Neuronal stem cell (in vitro differentiated cells): ENCODE data around the gene NREP.

ENCODE experiments used
- DNase-seq: peaks from one replicate; pipeline ENCODE4 v3.0.0-alpha.2; 2013; ENCODE audit warnings: low spot score
- H2AFZ ChIP-seq: one replicate; pipeline ENCODE4 v1.6.1; 2013; ENCODE audit warnings: mild to moderate bottlenecking, low read length, inconsistent platforms
- H2AK5ac ChIP-seq: 2 replicates; pipeline ENCODE4 v1.6.1; 2013; ENCODE audit warnings: low read depth, mild to moderate bottlenecking, inconsistent platforms, low read length, moderate library complexity, mixed read lengths
- H2BK120ac ChIP-seq: 2 replicates; pipeline ENCODE4 v1.6.1; 2013; ENCODE audit warnings: low read depth, mild to moderate bottlenecking, inconsistent platforms, low read length, moderate library complexity, mixed read lengths
- H2BK12ac ChIP-seq: one replicate; pipeline ENCODE4 v1.6.1; 2013; ENCODE audit warnings: low read length, inconsistent platforms
- H2BK15ac ChIP-seq: 2 replicates; pipeline ENCODE4 v1.6.1; 2013; ENCODE audit warnings: mild to moderate bottlenecking, low read length, inconsistent platforms, mixed read lengths
- H2BK5ac ChIP-seq: one replicate; pipeline ENCODE4 v1.6.1; 2013; ENCODE audit warnings: inconsistent platforms, mild to moderate bottlenecking, low read length, moderate library complexity
- H3K14ac ChIP-seq: one replicate; pipeline ENCODE4 v1.6.1; 2013; ENCODE audit warnings: low read length, inconsistent platforms
- H3K18ac ChIP-seq: 2 replicates; pipeline ENCODE4 v1.6.1; 2013; ENCODE audit warnings: low read length, inconsistent platforms
- H3K23ac ChIP-seq: 2 replicates; pipeline ENCODE4 v1.6.1; 2013; ENCODE audit warnings: low read depth, mild to moderate bottlenecking, mixed read lengths, low read length, inconsistent platforms; ENCODE audit not compliant: poor library complexity
- H3K27ac ChIP-seq: replicated peaks from 3 replicates; pipeline ENCODE4 v1.5.1; 2013; ENCODE audit warnings: low read length, inconsistent platforms
- H3K27me3 ChIP-seq, 3 experiments: 2 replicates each; pipeline ENCODE4 v1.6.1; 2013; ENCODE audit warnings: low read length in 3 of 3, mild to moderate bottlenecking in 2 of 3, inconsistent platforms in 1 of 3, low read depth in 1 of 3, mixed read lengths in 1 of 3, moderate library complexity in 1 of 3; ENCODE audit not compliant: control insufficient read depth in 3 of 3, insufficient read depth in 3 of 3
- H3K36me3 ChIP-seq, 2 donors: replicated peaks in 1 of 2; 2 replicates each; pipeline ENCODE4 v1.6.1; 2013; ENCODE audit warnings: low read length in 2 of 2; ENCODE audit not compliant: control insufficient read depth in 2 of 2, insufficient read depth in 2 of 2
- H3K4ac ChIP-seq: 2 replicates; pipeline ENCODE4 v1.6.1; 2013; ENCODE audit warnings: inconsistent platforms, mild to moderate bottlenecking, low read length, moderate library complexity
- H3K4me1 ChIP-seq, 2 donors: 1 replicate in 1 of 2; 2 replicates in 1 of 2; pipeline ENCODE4 v1.6.1; 2013; ENCODE audit warnings: low read length in 2 of 2, low read depth in 1 of 2; ENCODE audit not compliant: control insufficient read depth in 2 of 2, insufficient read depth in 1 of 2
- H3K4me2 ChIP-seq: one replicate; pipeline ENCODE4 v1.6.1; 2013; ENCODE audit warnings: mild to moderate bottlenecking, low read length, inconsistent platforms; ENCODE audit not compliant: insufficient read depth, poor library complexity, severe bottlenecking
- H3K4me3 ChIP-seq, 2 donors: 2 replicates each; pipeline ENCODE4 v1.5.1; 2013; ENCODE audit warnings: low read length in 2 of 2, mild to moderate bottlenecking in 2 of 2, inconsistent platforms in 1 of 2, moderate library complexity in 1 of 2
- H3K79me1 ChIP-seq: one replicate; pipeline ENCODE4 v1.6.1; 2013; ENCODE audit warnings: low read depth, mild to moderate bottlenecking, inconsistent platforms, low read length, moderate library complexity
- H3K9ac ChIP-seq: one replicate; pipeline ENCODE4 v1.6.1; 2013; ENCODE audit warnings: mild to moderate bottlenecking, low read depth, low read length, inconsistent platforms; ENCODE audit not compliant: poor library complexity
- H3K9me3 ChIP-seq, 2 donors: replicated peaks in 1 of 2; 2 replicates each; pipeline versions ENCODE3 to v1.6.1; 2013; ENCODE audit warnings: low read length in 2 of 2, mild to moderate bottlenecking in 2 of 2, inconsistent platforms in 1 of 2, low read depth in 1 of 2, mixed read lengths in 1 of 2, moderate library complexity in 1 of 2; ENCODE audit not compliant: control insufficient read depth in 2 of 2, insufficient read depth in 1 of 2
- H4K8ac ChIP-seq: one replicate; pipeline ENCODE4 v1.6.1; 2013; ENCODE audit warnings: low read depth, mild to moderate bottlenecking, inconsistent platforms, low read length, moderate library complexity
- H4K91ac ChIP-seq: one replicate; pipeline ENCODE4 v1.6.1; 2013; ENCODE audit warnings: low read length, low read depth, mild to moderate bottlenecking, inconsistent platforms; ENCODE audit not compliant: poor library complexity
- WGBS, 2 donors: extraction: QIAGEN DNeasy Blood & Tissue Kit; methylation state at CpG; one replicate each; pipeline ENCODE4 v1.1.7; 2013; ENCODE audit warnings: missing lambda C conversion rate in 2 of 2, mixed read lengths in 1 of 2; ENCODE audit not compliant: insufficient read length in 2 of 2, insufficient replicate concordance in 1 of 2; ENCODE audit errors: extremely low coverage in 2 of 2; 5-methylcytosine and 5-hydroxymethylcytosine counted together

The NREP gene

GRCh38 chr5:111706345-111706744 lies 50.6 kb downstream of the NREP start:
- Histone ChIP-seq H3K9me3 (no peaks in the 10 kb centered on the region), H4K8ac (no peak overlapping the region), H3K27me3 (no peaks in the 10 kb centered on the region), H3K27ac (no peak overlapping the region), H2BK5ac (no peak overlapping the region), H3K14ac (no peak overlapping the region), H3K79me1 (no peaks in the 10 kb centered on the region), H2AK5ac (no peak overlapping the region), H3K4me2 (no peak overlapping the region), H3K4ac (no peak overlapping the region), H3K36me3 (no peaks in the 10 kb centered on the region), H2BK12ac (no peak overlapping the region), H3K4me3 (no peak overlapping the region), H3K23ac (no peak overlapping the region), H3K9ac (no peak overlapping the region), H2AFZ (no peak overlapping the region), H3K18ac (no peak overlapping the region), H2BK15ac (no peak overlapping the region), H2BK120ac (no peak overlapping the region), H4K91ac (no peak overlapping the region), H3K4me1 (no peaks in the 10 kb centered on the region)
- WGBS, 2 donors = no CpG with 5 or more reads among the region's 4 CpGs
- no peak for DNase-seq

GRCh38 chr5:111704452-111705085 lies 52.4 kb downstream of the NREP start:
- Histone ChIP-seq H2BK12ac (no peak overlapping the region), H3K4ac (no peak overlapping the region), H3K79me1 (no peaks in the 10 kb centered on the region), H2AK5ac (no peak overlapping the region), H3K27me3 (no peaks in the 10 kb centered on the region), H3K27ac (no peak overlapping the region), H2AFZ (no peak overlapping the region), H2BK5ac (no peak overlapping the region), H4K91ac (no peak overlapping the region), H3K23ac (no peak overlapping the region), H3K36me3 (no peaks in the 10 kb centered on the region), H3K4me1 (no peaks in the 10 kb centered on the region), H3K14ac (no peak overlapping the region), H3K4me3 (no peak overlapping the region), H3K18ac (no peak overlapping the region), H4K8ac (no peak overlapping the region), H3K9ac (no peak overlapping the region), H2BK15ac (no peak overlapping the region), H3K9me3 (no peaks in the 10 kb centered on the region), H2BK120ac (no peak overlapping the region), H3K4me2 (no peak overlapping the region)
- WGBS, 2 donors = no CpG with 5 or more reads among the region's 2 CpGs
- DNase-seq = no peak

- Histone ChIP-seq H3K18ac (no peak overlapping the region), H2BK15ac (no peak overlapping the region), H3K23ac (no peak overlapping the region), H3K9me3 (no peaks in the 10 kb centered on the region), H2BK120ac (no peak overlapping the region), H3K4me1 (peaks cover 2 to 4% of the 10 kb centered on the region in 2 donors), H2AK5ac (no peak overlapping the region), H2BK12ac (no peak overlapping the region), H3K4me2 (no peak overlapping the region), H4K91ac (no peak overlapping the region), H3K4me3 (no peak overlapping the region), H3K79me1 (no peaks in the 10 kb centered on the region), H4K8ac (no peak overlapping the region), H3K14ac (no peak overlapping the region), H3K27me3 (no peaks in the 10 kb centered on the region), H2BK5ac (no peak overlapping the region), H3K4ac (no peak overlapping the region), H3K27ac (no peak overlapping the region), H2AFZ (no peak overlapping the region), H3K36me3 (no peaks in the 10 kb centered on the region), H3K9ac (no peak overlapping the region)
- no peak for DNase-seq
- WGBS, 2 donors = no CpG with 5 or more reads among the region's 3 CpGs
Observed at GRCh38 chr5:111703662-111704061, 53.3 kb downstream of the NREP start.

GRCh38 chr5:111699976-111700375 lies 57.0 kb downstream of the NREP start:
- Histone ChIP-seq H2AK5ac (no peak overlapping the region), H2BK12ac (no peak overlapping the region), H2BK120ac (no peak overlapping the region), H4K91ac (no peak overlapping the region), H3K79me1 (no peaks in the 10 kb centered on the region), H3K4me2 (no peak overlapping the region), H3K23ac (no peak overlapping the region), H2BK5ac (no peak overlapping the region), H3K9me3 (no peaks in the 10 kb centered on the region), H2BK15ac (no peak overlapping the region), H4K8ac (no peak overlapping the region), H3K27me3 (no peaks in the 10 kb centered on the region), H2AFZ (no peak overlapping the region), H3K36me3 (no peaks in the 10 kb centered on the region), H3K27ac (no peak overlapping the region), H3K9ac (no peak overlapping the region), H3K4me1 (peaks cover 2 to 4% of the 10 kb centered on the region in 2 donors), H3K18ac (no peak overlapping the region), H3K14ac (no peak overlapping the region), H3K4ac (no peak overlapping the region), H3K4me3 (no peak overlapping the region)
- no peak for DNase-seq
- no CpG with 5 or more reads among the region's 6 CpGs for WGBS, 2 donors
